ENCODE results near the gene TENM3. TPM values are rescaled to one million over a fixed set of nuclear protein-coding genes. Genes with fewer than 3 reads are reported as not detected.
"Not testable (repeated sequence)": the region's sequence is repeated elsewhere in the genome, so short reads cannot be mapped to it uniquely, and the experiment has no call there.

The TENM3 gene
- 1 to 10 TPM in 3 of 4 donors, under 1 TPM in 1; 0.64 to 5.5 (median 2.1) TPM for total RNA-seq

- 88 to 94% methylated on average over 5 to 6 of the region's 8 CpGs for WGBS, 2 donors
- DNase-seq; intact Hi-C loops (cut with DNase I); H3K36me3 ChIP-seq; H3K4me3 ChIP-seq; H3K9me3 ChIP-seq; H3K27ac ChIP-seq; H3K27me3 ChIP-seq: not testable (repeated sequence)
- peaks cover 0 to 20% (median 3%) of the 10 kb centered on the region in 3 donors for H3K4me1 ChIP-seq
Measured at GRCh38 chr4:182243204-182243603, at the start of gene TENM3. Gene TENM3, plus strand, starts transcription at chr4:182243402. Its CDS starts 80,619 bp downstream, at chr4:182324021.

- Histone ChIP-seq H3K27me3 (no peaks in the 10 kb centered on the region), H3K9me3 (no peaks in the 10 kb centered on the region), H3K4me3 (no peak overlapping the region), H3K4me1 (peaks cover 0 to 9% (median 0%) of the 10 kb centered on the region in 3 donors), H3K36me3 (no peaks in the 10 kb centered on the region), H3K27ac (no peak overlapping the region)
- intact Hi-C loops (cut with DNase I): no loop called here
- TF ChIP-seq CTCF (IDR thresholded peaks at IDR 0.05) (no peak), POLR2A (IDR thresholded peaks at IDR 0.05) (no peak)
- WGBS, 2 donors: 45 to 52% methylated on average over 15 of the region's 15 CpGs
- no peak for DNase-seq
Measured at GRCh38 chr4:182194091-182194824, 48.9 kb upstream of the TENM3 start.

- H3K9me3 ChIP-seq: no peaks in the 10 kb centered on the region
- H3K36me3 ChIP-seq: no peaks in the 10 kb centered on the region
- no peaks in the 10 kb centered on the region for H3K27me3 ChIP-seq
- intact Hi-C loops (cut with DNase I): no loop called here
- H3K4me3 ChIP-seq: no peak overlapping the region
- H3K4me1 ChIP-seq: peaks cover 0 to 18% (median 0%) of the 10 kb centered on the region in 3 donors
- no peak for DNase-seq
- H3K27ac ChIP-seq: no peak overlapping the region
- no peak for TF ChIP-seq CTCF (IDR thresholded peaks at IDR 0.05)
- TF ChIP-seq POLR2A (IDR thresholded peaks at IDR 0.05): no peak
- 81 to 94% methylated on average over 2 to 8 of the region's 9 CpGs for WGBS, 2 donors
Measured at GRCh38 chr4:182197611-182198010, 45.6 kb upstream of the TENM3 start.

GRCh38 chr4:182201871-182202270, 41.3 kb upstream of the TENM3 start:
- Histone ChIP-seq H3K36me3 (no peaks in the 10 kb centered on the region), H3K27ac (no peak overlapping the region), H3K4me1 (peaks cover 0 to 11% (median 0%) of the 10 kb centered on the region in 3 donors), H3K27me3 (no peaks in the 10 kb centered on the region), H3K9me3 (no peaks in the 10 kb centered on the region), H3K4me3 (no peak overlapping the region)
- no peak for TF ChIP-seq CTCF (IDR thresholded peaks at IDR 0.05)
- TF ChIP-seq POLR2A (IDR thresholded peaks at IDR 0.05): no peak
- 19 to 22% methylated on average over 3 of the region's 3 CpGs for WGBS, 2 donors
- intact Hi-C loops (cut with DNase I): no loop called here
- no peak for DNase-seq

GRCh38 chr4:182202650-182203049, 40.6 kb upstream of the TENM3 start:
- WGBS, 2 donors: 80% methylated on average over 7 of the region's 8 CpGs; no CpG with 5 or more reads in 1 of the 2 donors
- no peak overlapping the region for H3K27ac ChIP-seq
- intact Hi-C loops (cut with DNase I): no loop called here
- no peaks in the 10 kb centered on the region for H3K27me3 ChIP-seq
- H3K36me3 ChIP-seq: no peaks in the 10 kb centered on the region
- DNase-seq: no peak
- no peak overlapping the region for H3K4me3 ChIP-seq
- H3K9me3 ChIP-seq: no peaks in the 10 kb centered on the region
- peaks cover 0 to 11% (median 0%) of the 10 kb centered on the region in 3 donors for H3K4me1 ChIP-seq
- TF ChIP-seq POLR2A (IDR thresholded peaks at IDR 0.05) (no peak), CTCF (IDR thresholded peaks at IDR 0.05) (no peak)

Measured in esophagus squamous epithelium (tissue), 5 donors.